NCI-H2171 treated with DMSO at 0.1 percent for 48 hours (cell line): ENCODE measurements around the gene FRRS1.
"Not testable (repeated sequence)": the region's sequence is repeated elsewhere in the genome, so short reads cannot be mapped to it uniquely, and the experiment has no call there.

Source experiments
- DNase-seq: peaks from one replicate; lab custom pipeline; 2025; lab: John Stamatoyannopoulos, UW

Gene FRRS1

GRCh38 chr1:99766378-99766800 lies at the start of gene FRRS1:
FRRS1 (minus strand) TSS chr1:99766635; CDS start chr1:99748768, 17,867 bp downstream.
- peak; percentile 66 for DNase-seq

- no peak for DNase-seq
Observed at GRCh38 chr1:99814373-99814900, 48.0 kb upstream of the FRRS1 start.

GRCh38 chr1:99811747-99812146 lies 45.3 kb upstream of the FRRS1 start:
- no peak for DNase-seq

GRCh38 chr1:99811075-99811474 lies 44.6 kb upstream of the FRRS1 start:
- no peak for DNase-seq

- DNase-seq: peak; percentile 87
Observed at GRCh38 chr1:99808391-99809115, 42.1 kb upstream of the FRRS1 start.

GRCh38 chr1:99806882-99807281 lies 40.4 kb upstream of the FRRS1 start:
- DNase-seq: no peak

- no peak for DNase-seq
Observed at GRCh38 chr1:99801584-99801983, 35.1 kb upstream of the FRRS1 start.

GRCh38 chr1:99793861-99794260 lies 27.4 kb upstream of the FRRS1 start:
- not testable (repeated sequence) for DNase-seq

GRCh38 chr1:99789715-99790114 lies 23.3 kb upstream of the FRRS1 start:
- DNase-seq: no peak

GRCh38 chr1:99788896-99789295 lies 22.5 kb upstream of the FRRS1 start:
- no peak for DNase-seq

GRCh38 chr1:99786751-99787501 lies 20.5 kb upstream of the FRRS1 start:
- DNase-seq: no peak

- DNase-seq: no peak
Observed at GRCh38 chr1:99784809-99785255, 18.4 kb upstream of the FRRS1 start.

- DNase-seq: no peak
Observed at GRCh38 chr1:99784143-99784542, 17.7 kb upstream of the FRRS1 start.

GRCh38 chr1:99782920-99783319 lies 16.5 kb upstream of the FRRS1 start:
- no peak for DNase-seq

- DNase-seq: no peak
Observed at GRCh38 chr1:99782397-99782796, 16.0 kb upstream of the FRRS1 start.

GRCh38 chr1:99781798-99782197 lies 15.4 kb upstream of the FRRS1 start:
- DNase-seq: no peak

GRCh38 chr1:99777752-99778151 lies 11.3 kb upstream of the FRRS1 start:
- DNase-seq: no peak

GRCh38 chr1:99776120-99776519 lies 9.7 kb upstream of the FRRS1 start:
- no peak for DNase-seq

- DNase-seq: no peak
Observed at GRCh38 chr1:99772809-99773208, 6.4 kb upstream of the FRRS1 start.

GRCh38 chr1:99771513-99771918 lies 5.1 kb upstream of the FRRS1 start:
- DNase-seq: no peak

GRCh38 chr1:99768524-99769245 lies 2.2 kb upstream of the FRRS1 start:
- no peak for DNase-seq

- no peak for DNase-seq
Observed at GRCh38 chr1:99768104-99768503, 1.7 kb upstream of the FRRS1 start.
